HUES64 (cell line): ENCODE data around the gene UBXN1. TPM values are rescaled to one million over a fixed set of nuclear protein-coding genes. Genes with fewer than 3 reads are reported as not detected.

Experiments
- H3K27ac ChIP-seq: 2 replicates; pipeline ENCODE4 v1.7.0; 2013; ENCODE audit warnings: low read depth, low read length, inconsistent platforms
- H3K27me3 ChIP-seq: 2 replicates; pipeline ENCODE4 v1.6.1; 2013; ENCODE audit warnings: mild to moderate bottlenecking, low read length; ENCODE audit not compliant: insufficient read depth
- H3K36me3 ChIP-seq: 2 replicates; pipeline ENCODE4 v1.6.1; 2013; ENCODE audit warnings: mild to moderate bottlenecking, low read length; ENCODE audit not compliant: insufficient read depth
- H3K4me1 ChIP-seq: 2 replicates; pipeline ENCODE4 v1.6.1; 2013; ENCODE audit warnings: mild to moderate bottlenecking, low read length, moderate library complexity; ENCODE audit not compliant: insufficient read depth
- H3K4me3 ChIP-seq: 2 replicates; pipeline ENCODE4 v1.5.1; 2013; ENCODE audit warnings: mild to moderate bottlenecking, low read length, moderate library complexity
- H3K9ac ChIP-seq: 2 replicates; pipeline ENCODE4 v1.6.1; 2013; ENCODE audit warnings: mild to moderate bottlenecking, low read depth, low read length
- H3K9me3 ChIP-seq: 2 replicates; pipeline ENCODE4 v1.6.1; 2013; ENCODE audit warnings: low read depth, low read length; ENCODE audit not compliant: insufficient read depth
- WGBS: fragments of 150-250, 120-280 bp; methylation state at CpG from one replicate; pipeline ENCODE4 v1.1.7; 2013; ENCODE audit warnings: missing lambda C conversion rate; 5-methylcytosine and 5-hydroxymethylcytosine counted together
- polyA plus RNA-seq, 2 experiments: library from polyadenylated mRNA; stranded (reverse); fragments of 50-300 nt; gene quantifications; one replicate each; pipeline ENCODE4 v1.2.3, GENCODE V29; 2013

Gene UBXN1, protein sequence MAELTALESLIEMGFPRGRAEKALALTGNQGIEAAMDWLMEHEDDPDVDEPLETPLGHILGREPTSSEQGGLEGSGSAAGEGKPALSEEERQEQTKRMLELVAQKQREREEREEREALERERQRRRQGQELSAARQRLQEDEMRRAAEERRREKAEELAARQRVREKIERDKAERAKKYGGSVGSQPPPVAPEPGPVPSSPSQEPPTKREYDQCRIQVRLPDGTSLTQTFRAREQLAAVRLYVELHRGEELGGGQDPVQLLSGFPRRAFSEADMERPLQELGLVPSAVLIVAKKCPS
- polyA plus RNA-seq (2013, experiment 1 of 2): 73.0 TPM
- polyA plus RNA-seq (2013, experiment 2 of 2): 79.9 TPM

GRCh38 chr11:62678770-62679696 is at the start of gene UBXN1:
TSS of gene UBXN1 (minus strand) at chr11:62679073. CDS start at chr11:62678923, 150 bp downstream.
- Histone ChIP-seq H3K27ac (peak within 1 kb of the TSS; percentile 60), H3K36me3 (peaks cover 33% of the 10 kb centered on the region), H3K9me3 (no peaks in the 10 kb centered on the region), H3K9ac (peak within 1 kb of the TSS; percentile 89), H3K4me1 (peaks cover 7% of the 10 kb centered on the region; the same call in 1 of the 2 replicates), H3K4me3 (peak within 1 kb of the TSS; percentile 96), H3K27me3 (no peaks in the 10 kb centered on the region)
- 9% methylated on average over 53 of the region's 55 CpGs for WGBS

DNA sequence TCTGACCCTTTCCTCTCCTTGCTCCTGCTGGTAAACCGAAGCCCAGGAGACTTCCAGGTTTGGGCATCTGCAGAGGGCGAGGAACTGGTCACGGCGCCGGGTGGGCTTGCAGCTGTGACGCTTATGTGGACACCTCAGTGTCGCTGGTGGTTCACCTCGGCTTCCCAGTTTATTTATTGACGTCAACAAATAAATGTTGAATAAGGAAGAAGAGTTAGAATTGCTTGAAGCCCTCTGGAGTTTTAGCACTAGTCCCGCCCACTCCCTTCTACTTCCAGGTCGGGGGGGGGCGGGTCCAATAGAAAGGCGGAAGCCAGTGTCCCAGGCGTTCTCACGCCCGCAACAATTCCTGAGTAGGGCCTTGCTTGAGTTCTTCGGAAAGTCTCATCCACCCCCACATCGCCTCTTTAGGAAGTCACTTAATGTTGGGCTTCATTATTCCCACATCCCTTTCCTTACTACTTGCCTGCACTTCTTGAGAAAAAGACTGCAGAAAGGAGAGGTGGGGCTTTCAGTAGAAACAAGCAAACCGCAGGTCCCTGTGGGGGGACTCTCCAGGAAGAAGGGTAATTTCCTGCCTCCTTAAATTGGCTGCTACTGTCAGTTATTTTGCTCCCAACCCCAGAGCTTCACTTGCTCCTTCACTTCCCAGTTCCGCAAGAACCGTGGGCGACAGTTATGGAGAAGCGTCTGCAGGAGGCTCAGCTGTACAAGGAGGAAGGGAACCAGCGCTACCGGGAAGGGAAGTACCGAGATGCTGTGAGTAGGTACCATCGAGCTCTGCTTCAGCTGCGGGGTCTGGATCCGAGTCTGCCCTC is 49.5 kb upstream of the UBXN1 start, which contains the start of gene TTC9C:
Gene TTC9C, plus strand, starts transcription at position 316 of the 818 bp plus-strand sequence. Its CDS starts 363 bp downstream, at position 679.
- Histone ChIP-seq H3K27me3 (no peaks in the 10 kb centered on the region), H3K9me3 (no peaks in the 10 kb centered on the region), H3K4me3 (peak within 1 kb of the TSS; percentile 99), H3K4me1 (peaks cover 15% of the 10 kb centered on the region), H3K36me3 (peaks cover 32% of the 10 kb centered on the region), H3K27ac (peak within 1 kb of the TSS; percentile 99), H3K9ac (peak within 1 kb of the TSS; percentile 93)
- WGBS: under 1% methylated on average over 29 of the region's 29 CpGs

DNA sequence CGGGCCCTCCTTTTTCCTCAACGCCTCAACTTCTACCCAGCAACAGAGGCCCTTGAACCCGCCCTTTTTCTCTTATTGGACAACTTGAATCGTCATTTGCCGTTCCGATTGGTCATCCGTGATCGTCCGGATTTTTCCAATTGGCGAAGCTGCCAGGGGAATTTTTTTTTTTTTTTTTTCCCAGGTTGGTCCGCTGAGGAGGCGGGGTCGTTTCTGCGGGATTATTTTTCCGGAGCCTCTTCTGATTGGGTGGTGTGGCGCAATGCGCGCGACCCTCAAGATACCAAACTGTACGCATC is 48.9 kb upstream of the UBXN1 start:
- Histone ChIP-seq H3K27ac (peak overlapping the region; percentile 99), H3K4me1 (peaks cover 15% of the 10 kb centered on the region), H3K4me3 (peak overlapping the region; percentile 99), H3K27me3 (no peaks in the 10 kb centered on the region), H3K9me3 (no peaks in the 10 kb centered on the region), H3K36me3 (peaks cover 32% of the 10 kb centered on the region), H3K9ac (peak overlapping the region; percentile 93)
- under 1% methylated on average over 20 of the region's 20 CpGs for WGBS

DNA sequence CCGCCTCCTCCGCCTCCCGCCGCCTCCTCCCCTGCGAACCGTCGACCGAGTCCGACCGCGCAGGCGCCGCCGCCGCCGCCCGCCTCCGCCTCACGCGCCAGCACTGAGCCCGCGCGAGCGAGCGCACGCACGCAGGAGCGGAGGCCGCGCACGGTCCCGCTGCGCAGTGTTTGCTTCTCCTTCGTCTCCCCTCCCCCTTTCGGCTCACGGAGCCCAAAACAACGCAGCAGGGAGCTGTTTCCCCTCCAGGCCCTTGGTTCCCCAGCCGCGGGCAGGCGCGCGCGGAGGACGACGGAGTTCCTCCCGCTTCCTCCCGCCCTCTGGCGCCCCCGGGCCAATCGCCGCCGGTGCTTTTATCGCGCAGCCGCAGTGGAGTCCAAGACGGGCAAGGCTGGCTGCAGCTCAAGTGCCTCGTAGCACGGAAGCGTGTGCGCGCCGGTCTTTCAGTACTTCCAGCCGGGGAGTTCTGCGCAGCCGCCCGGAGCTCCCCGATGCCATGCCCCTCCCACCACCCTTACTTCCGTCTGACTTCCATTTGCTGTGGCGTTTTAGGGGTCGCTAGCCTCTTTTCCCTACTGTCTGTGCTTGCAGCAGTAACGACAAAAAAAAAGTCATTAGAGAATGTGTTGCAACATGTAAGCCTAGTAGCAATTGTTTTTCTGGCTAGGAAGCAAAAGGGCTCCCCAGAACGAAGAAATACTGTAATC is 48.4 kb upstream of the UBXN1 start, which contains the start of gene HNRNPUL2:
Gene HNRNPUL2, minus strand, starts transcription at position 293 of the 707 bp plus-strand sequence. CDS start 301 bp downstream, outside the sequence.
- Histone ChIP-seq H3K9me3 (no peaks in the 10 kb centered on the region), H3K27me3 (no peaks in the 10 kb centered on the region), H3K36me3 (peaks cover 35% of the 10 kb centered on the region), H3K9ac (peak within 1 kb of the TSS; percentile 93), H3K27ac (peak within 1 kb of the TSS; percentile 99), H3K4me1 (peaks cover 15% of the 10 kb centered on the region), H3K4me3 (peak within 1 kb of the TSS; percentile 99)
- WGBS: under 1% methylated on average over 72 of the region's 72 CpGs

DNA sequence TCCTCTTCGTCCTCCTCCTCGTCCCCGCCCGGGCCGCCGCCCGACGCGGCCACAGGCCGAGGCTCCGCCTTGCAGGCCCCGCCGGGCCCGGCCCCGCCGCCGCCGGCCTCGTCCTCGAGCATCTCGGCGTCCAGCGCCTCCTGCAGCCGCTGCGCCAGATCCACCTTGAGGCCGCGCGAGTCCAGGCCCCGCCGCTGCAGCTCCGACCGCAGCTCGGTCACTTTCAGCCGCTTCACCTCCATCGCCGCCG is 48.0 kb upstream of the UBXN1 start:
- Histone ChIP-seq H3K4me3 (peak overlapping the region; percentile 99), H3K27ac (peak overlapping the region; percentile 99), H3K9me3 (no peaks in the 10 kb centered on the region), H3K9ac (peak overlapping the region; percentile 93), H3K27me3 (no peaks in the 10 kb centered on the region), H3K36me3 (peaks cover 40% of the 10 kb centered on the region), H3K4me1 (peaks cover 15% of the 10 kb centered on the region)
- WGBS: under 1% methylated on average over 37 of the region's 37 CpGs

GRCh38 chr11:62726156-62726914 is 47.5 kb upstream of the UBXN1 start:
- Histone ChIP-seq H3K27me3 (no peaks in the 10 kb centered on the region), H3K9ac (peak overlapping the region; percentile 93), H3K4me1 (peaks cover 15% of the 10 kb centered on the region), H3K9me3 (no peaks in the 10 kb centered on the region), H3K4me3 (peak overlapping the region; percentile 99), H3K27ac (peak overlapping the region; percentile 99), H3K36me3 (peaks cover 44% of the 10 kb centered on the region)
- WGBS: under 1% methylated on average over 51 of the region's 51 CpGs

- no peaks in the 10 kb centered on the region for H3K27me3 ChIP-seq
- 4% methylated on average over 7 of the region's 7 CpGs for WGBS
- peaks cover 15% of the 10 kb centered on the region for H3K4me1 ChIP-seq
- H3K4me3 ChIP-seq: peak overlapping the region; percentile 99
- H3K27ac ChIP-seq: no peak overlapping the region; the same call in 1 of the 2 replicates
- peaks cover 47% of the 10 kb centered on the region for H3K36me3 ChIP-seq
- no peaks in the 10 kb centered on the region for H3K9me3 ChIP-seq
- H3K9ac ChIP-seq: peak overlapping the region; percentile 93
Measured at GRCh38 chr11:62725646-62726045, 46.8 kb upstream of the UBXN1 start.

DNA sequence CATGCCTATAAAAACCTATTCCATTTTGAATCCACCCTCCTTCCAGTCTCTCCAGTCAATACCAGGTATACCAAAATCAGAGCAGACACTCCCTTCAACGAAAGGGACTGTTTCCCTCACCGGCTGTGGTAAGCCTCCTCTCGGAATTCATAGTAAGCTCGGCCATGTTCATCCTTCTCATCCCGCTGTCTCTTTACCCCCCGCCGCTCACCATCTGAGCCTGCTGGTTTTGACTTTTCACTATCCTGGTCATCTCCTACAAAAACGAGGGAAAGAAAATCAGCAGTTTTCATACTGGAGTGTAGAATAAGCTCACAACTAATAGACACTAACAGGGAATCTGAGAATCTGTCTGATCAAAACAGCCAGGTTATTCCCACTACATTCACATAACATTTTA is 45.3 kb upstream of the UBXN1 start:
- peaks cover 11% of the 10 kb centered on the region for H3K4me1 ChIP-seq
- 84% methylated on average over 8 of the region's 8 CpGs for WGBS
- no peaks in the 10 kb centered on the region for H3K9me3 ChIP-seq
- H3K9ac ChIP-seq: no peak overlapping the region
- peaks cover 58% of the 10 kb centered on the region for H3K36me3 ChIP-seq
- H3K27ac ChIP-seq: no peak overlapping the region
- 0 out of 2 replicates have a peak overlapping the region, but pooled peaks have one; percentile 99 for H3K4me3 ChIP-seq
- H3K27me3 ChIP-seq: no peaks in the 10 kb centered on the region

GRCh38 chr11:62721994-62722393 is 43.1 kb upstream of the UBXN1 start:
- Histone ChIP-seq H3K27me3 (no peaks in the 10 kb centered on the region), H3K9me3 (no peaks in the 10 kb centered on the region), H3K36me3 (peaks cover 80% of the 10 kb centered on the region), H3K4me3 (no peak overlapping the region), H3K9ac (no peak overlapping the region), H3K4me1 (peaks cover 11% of the 10 kb centered on the region), H3K27ac (no peak overlapping the region)
- WGBS: 96% methylated on average over 7 of the region's 7 CpGs
